Panc1 (cell line): ENCODE results near the gene GABRE. TPM values are rescaled to one million over a fixed set of nuclear protein-coding genes. Genes with fewer than 3 reads are reported as not detected.
A peak's percentile ranks its signal among the peaks of the same experiment; 100 is the strongest.

Source experiments
- ATAC-seq: fragments of 200-7000 bp; cut with Tn5 transposase; 2 replicates; pipeline ENCODE4 v1.9.1; 2020; ENCODE audit warnings: mild to moderate bottlenecking, moderate library complexity
- BruUV-seq: library from RNA; stranded (reverse); fragments of 400-500 nt; replicated peaks from 2 replicates; lab custom pipeline; 2021; lab: Mats Ljungman, UMichigan
- CTCF ChIA-PET: fragments of 300-600 bp; sonication (Branson Sonifier 250); formaldehyde crosslinking; loops from one replicate; lab custom pipeline; 2022; ENCODE audit warnings: antibody characterized with exemption; lab: Charles Lee
- POLR2A ChIA-PET: fragments of 300-600 bp; sonication (Branson Sonifier 250); formaldehyde crosslinking; loops from one replicate; lab custom pipeline; 2022; ENCODE audit warnings: antibody characterized with exemption; lab: Charles Lee
- DNase-seq: peaks from one replicate; pipeline ENCODE4 v3.0.0-alpha.2; 2010; ENCODE audit warnings: low read depth, low spot score
- H3K27ac ChIP-seq: 2 replicates; pipeline ENCODE4 v1.5.1; 2011; ENCODE audit warnings: mild to moderate bottlenecking, low read length, inconsistent platforms
- H3K27me3 ChIP-seq: fragments of 200-500 bp; sonication (Bioruptor generic); 2 replicates; pipeline ENCODE4 v1.6.0; 2014; ENCODE audit warnings: low read length, inconsistent platforms; ENCODE audit not compliant: control insufficient read depth, insufficient read depth
- H3K36me3 ChIP-seq: fragments of 200-500 bp; sonication (Bioruptor generic); 2 replicates; pipeline ENCODE4 v1.5.1; 2014; ENCODE audit warnings: inconsistent platforms, mild to moderate bottlenecking, low read length, moderate library complexity; ENCODE audit not compliant: control insufficient read depth, insufficient read depth
- H3K4me1 ChIP-seq: 2 replicates; pipeline ENCODE4 v1.5.1; 2011; ENCODE audit warnings: inconsistent platforms, mild to moderate bottlenecking, low read length, moderate library complexity; ENCODE audit not compliant: control insufficient read depth, insufficient read depth
- H3K4me3 ChIP-seq, 2 experiments: 2 replicates each; pipeline ENCODE4 v1.5.1; 2011 to 2012; ENCODE audit warnings: low read depth in 2 of 2, low read length in 2 of 2, mild to moderate bottlenecking in 2 of 2, inconsistent platforms in 1 of 2, moderate library complexity in 1 of 2
- H3K9me3 ChIP-seq: fragments of 200-500 bp; sonication (Bioruptor generic); 2 replicates; pipeline ENCODE4 v1.5.1; 2014; ENCODE audit warnings: low read depth, mild to moderate bottlenecking, inconsistent platforms, low read length, moderate library complexity; ENCODE audit not compliant: control insufficient read depth, insufficient read depth
- CTCF ChIP-seq: fragments of 450-650 bp; IDR thresholded peaks from 2 replicates; pipeline ENCODE4 v1.5.1; 2017; ENCODE audit warnings: mild to moderate bottlenecking
- POLR2AphosphoS5 ChIP-seq: IDR thresholded peaks from 2 replicates; pipeline ENCODE4 v1.6.1; 2012; ENCODE audit warnings: mild to moderate bottlenecking, low read depth, low read length, moderate library complexity
- REST ChIP-seq, 2 experiments: IDR thresholded peaks; 2 replicates each; pipeline ENCODE4 v1.6.1; 2011 to 2012; ENCODE audit warnings: low read depth in 2 of 2, control low read depth in 1 of 2, low read length in 1 of 2, mild to moderate bottlenecking in 1 of 2, moderate library complexity in 1 of 2; ENCODE audit not compliant: insufficient read depth in 1 of 2
- SIN3A ChIP-seq: IDR thresholded peaks from 2 replicates; pipeline ENCODE4 v1.6.1; 2012; ENCODE audit warnings: low read depth, mild to moderate bottlenecking, low read length, moderate library complexity, borderline replicate concordance; ENCODE audit not compliant: insufficient read depth
- TCF7L2 ChIP-seq: IDR thresholded peaks from 2 replicates; pipeline ENCODE4 v1.6.1; 2011; ENCODE audit warnings: mild to moderate bottlenecking, low read depth, low read length, inconsistent platforms
- in situ Hi-C: cut with HindIII; loops from 2 replicates; pipeline ENCODE4 v1.10.0; 2016; ENCODE audit warnings: low sequenced_read_pairs, low pct_unique_long_range_greater_than_20kb
- intact Hi-C: fragments of 100-400 bp; cut with micrococcal nuclease; formaldehyde crosslinking; loops from one replicate; pipeline ENCODE4 v1.10.0; 2022; ENCODE audit not compliant: unreplicated experiment
- total RNA-seq: library from RNA; stranded (reverse); gene quantifications from one replicate; pipeline ENCODE4 v1.2.1, GENCODE V29; 2021; ENCODE audit not compliant: unreplicated experiment

The GABRE gene
- total RNA-seq, 1 experiment from 2014 or later: 0.18 TPM

GRCh38 chrX:151984328-151984727 lies 9.9 kb upstream of the GABRE start:
- Histone ChIP-seq H3K4me1 (no peaks in the 10 kb centered on the region), H3K4me3 (no peak overlapping the region), H3K9me3 (no peaks in the 10 kb centered on the region), H3K27me3 (no peaks in the 10 kb centered on the region), H3K36me3 (no peaks in the 10 kb centered on the region), H3K27ac (no peak overlapping the region)
- no peak for ATAC-seq
- in situ Hi-C loops: no loop called here
- BruUV-seq: no TSS peak
- intact Hi-C loops: no loop called here
- ChIA-PET CTCF (no interaction called here), POLR2A (no interaction called here)
- TF ChIP-seq CTCF (no peak), SIN3A (no peak), REST (IDR thresholded peaks at IDR 0.05; ENCODE audit: insufficient read depth in 1 of 2, low read depth in 2 of 2, low read length in 1 of 2) (no peak), TCF7L2 (no peak), POLR2AphosphoS5 (no peak)
- DNase-seq: peak; percentile 27

- Histone ChIP-seq H3K9me3 (no peaks in the 10 kb centered on the region), H3K27me3 (no peaks in the 10 kb centered on the region), H3K36me3 (no peaks in the 10 kb centered on the region), H3K27ac (no peak overlapping the region), H3K4me1 (no peaks in the 10 kb centered on the region), H3K4me3 (no peak overlapping the region)
- intact Hi-C loops (no loop called here), in situ Hi-C loops (no loop called here)
- no peak for TF ChIP-seq CTCF
- no peak for TF ChIP-seq TCF7L2
- no peak for TF ChIP-seq SIN3A
- no peak for TF ChIP-seq POLR2AphosphoS5
- TF ChIP-seq REST (IDR thresholded peaks at IDR 0.05; ENCODE audit: insufficient read depth in 1 of 2, low read depth in 2 of 2, low read length in 1 of 2): no peak
- CTCF ChIA-PET: no interaction called here
- POLR2A ChIA-PET: no interaction called here
- ATAC-seq (no peak), DNase-seq (no peak)
- no TSS peak for BruUV-seq
Observed at GRCh38 chrX:151983186-151983585, 8.7 kb upstream of the GABRE start.
